ENCODE data around the gene TCF4. TPM values are rescaled to one million over a fixed set of nuclear protein-coding genes. Genes with fewer than 3 reads are reported as not detected.

Gene TCF4
- total RNA-seq, 1 experiment from 2014 or later = 2.3 TPM

DNA sequence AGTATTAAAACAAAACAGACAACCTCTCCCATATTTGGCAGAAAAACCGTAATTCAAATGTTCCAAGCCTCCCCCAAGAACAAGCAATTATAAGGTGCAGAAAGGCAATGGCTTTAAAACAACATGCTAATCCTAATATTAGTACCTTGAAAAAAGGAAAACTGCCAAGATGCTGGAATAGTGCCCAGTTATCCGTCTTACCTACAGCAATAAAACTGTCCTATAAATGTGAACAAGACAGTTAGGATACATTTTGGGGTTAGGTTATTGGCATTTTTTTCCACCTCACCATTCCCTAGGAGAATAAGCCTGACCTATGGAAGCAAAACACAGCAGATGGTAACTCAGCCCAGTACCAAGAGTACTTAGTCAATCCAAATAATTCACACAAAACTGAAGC, 83.2 kb downstream of the TCF4 start:
- intact Hi-C loops (cut with micrococcal nuclease; ENCODE audit: unreplicated experiment) = no loop called here
- H3K36me3 ChIP-seq (ENCODE audit: control insufficient read depth, insufficient read depth, low read length) = no peaks in the 10 kb centered on the region
- DNase-seq (ENCODE audit: low read depth, low spot score) = no peak
- H3K4me1 ChIP-seq (ENCODE audit: control insufficient read depth, insufficient read depth, low read length) = no peaks in the 10 kb centered on the region
- ChIA-PET POLR2A (no interaction called here), CTCF (no interaction called here)
- no peak for TF ChIP-seq SIN3A (IDR thresholded peaks at IDR 0.05; ENCODE audit: borderline replicate concordance, insufficient read depth, low read depth, low read length)
- TF ChIP-seq, protein P1, sequence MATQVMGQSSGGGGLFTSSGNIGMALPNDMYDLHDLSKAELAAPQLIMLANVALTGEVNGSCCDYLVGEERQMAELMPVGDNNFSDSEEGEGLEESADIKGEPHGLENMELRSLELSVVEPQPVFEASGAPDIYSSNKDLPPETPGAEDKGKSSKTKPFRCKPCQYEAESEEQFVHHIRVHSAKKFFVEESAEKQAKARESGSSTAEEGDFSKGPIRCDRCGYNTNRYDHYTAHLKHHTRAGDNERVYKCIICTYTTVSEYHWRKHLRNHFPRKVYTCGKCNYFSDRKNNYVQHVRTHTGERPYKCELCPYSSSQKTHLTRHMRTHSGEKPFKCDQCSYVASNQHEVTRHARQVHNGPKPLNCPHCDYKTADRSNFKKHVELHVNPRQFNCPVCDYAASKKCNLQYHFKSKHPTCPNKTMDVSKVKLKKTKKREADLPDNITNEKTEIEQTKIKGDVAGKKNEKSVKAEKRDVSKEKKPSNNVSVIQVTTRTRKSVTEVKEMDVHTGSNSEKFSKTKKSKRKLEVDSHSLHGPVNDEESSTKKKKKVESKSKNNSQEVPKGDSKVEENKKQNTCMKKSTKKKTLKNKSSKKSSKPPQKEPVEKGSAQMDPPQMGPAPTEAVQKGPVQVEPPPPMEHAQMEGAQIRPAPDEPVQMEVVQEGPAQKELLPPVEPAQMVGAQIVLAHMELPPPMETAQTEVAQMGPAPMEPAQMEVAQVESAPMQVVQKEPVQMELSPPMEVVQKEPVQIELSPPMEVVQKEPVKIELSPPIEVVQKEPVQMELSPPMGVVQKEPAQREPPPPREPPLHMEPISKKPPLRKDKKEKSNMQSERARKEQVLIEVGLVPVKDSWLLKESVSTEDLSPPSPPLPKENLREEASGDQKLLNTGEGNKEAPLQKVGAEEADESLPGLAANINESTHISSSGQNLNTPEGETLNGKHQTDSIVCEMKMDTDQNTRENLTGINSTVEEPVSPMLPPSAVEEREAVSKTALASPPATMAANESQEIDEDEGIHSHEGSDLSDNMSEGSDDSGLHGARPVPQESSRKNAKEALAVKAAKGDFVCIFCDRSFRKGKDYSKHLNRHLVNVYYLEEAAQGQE (IDR thresholded peaks at IDR 0.05; ENCODE audit: insufficient read depth in 1 of 2, low read depth in 2 of 2, low read length in 1 of 2) = no peak
- no peak for TF ChIP-seq POLR2AphosphoS5 (IDR thresholded peaks at IDR 0.05; ENCODE audit: low read depth, low read length)
- TF ChIP-seq TCF7L2 (IDR thresholded peaks at IDR 0.05; ENCODE audit: low read depth, low read length) = no peak
- TF ChIP-seq, protein P2, sequence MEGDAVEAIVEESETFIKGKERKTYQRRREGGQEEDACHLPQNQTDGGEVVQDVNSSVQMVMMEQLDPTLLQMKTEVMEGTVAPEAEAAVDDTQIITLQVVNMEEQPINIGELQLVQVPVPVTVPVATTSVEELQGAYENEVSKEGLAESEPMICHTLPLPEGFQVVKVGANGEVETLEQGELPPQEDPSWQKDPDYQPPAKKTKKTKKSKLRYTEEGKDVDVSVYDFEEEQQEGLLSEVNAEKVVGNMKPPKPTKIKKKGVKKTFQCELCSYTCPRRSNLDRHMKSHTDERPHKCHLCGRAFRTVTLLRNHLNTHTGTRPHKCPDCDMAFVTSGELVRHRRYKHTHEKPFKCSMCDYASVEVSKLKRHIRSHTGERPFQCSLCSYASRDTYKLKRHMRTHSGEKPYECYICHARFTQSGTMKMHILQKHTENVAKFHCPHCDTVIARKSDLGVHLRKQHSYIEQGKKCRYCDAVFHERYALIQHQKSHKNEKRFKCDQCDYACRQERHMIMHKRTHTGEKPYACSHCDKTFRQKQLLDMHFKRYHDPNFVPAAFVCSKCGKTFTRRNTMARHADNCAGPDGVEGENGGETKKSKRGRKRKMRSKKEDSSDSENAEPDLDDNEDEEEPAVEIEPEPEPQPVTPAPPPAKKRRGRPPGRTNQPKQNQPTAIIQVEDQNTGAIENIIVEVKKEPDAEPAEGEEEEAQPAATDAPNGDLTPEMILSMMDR (IDR thresholded peaks at IDR 0.05) = no peak
- in situ Hi-C loops (cut with HindIII; ENCODE audit: low pct_unique_long_range_greater_than_20kb, low sequenced_read_pairs) = no loop called here
- no peaks in the 10 kb centered on the region for H3K9me3 ChIP-seq (ENCODE audit: control insufficient read depth, insufficient read depth, low read depth, low read length)
- H3K27ac ChIP-seq (ENCODE audit: low read length) = no peak overlapping the region
- no TSS peak for BruUV-seq (replicated peaks)
- ATAC-seq = no peak
- no peaks in the 10 kb centered on the region for H3K27me3 ChIP-seq (ENCODE audit: control insufficient read depth, insufficient read depth, low read length)
- no peak overlapping the region for H3K4me3 ChIP-seq (ENCODE audit: low read depth in 2 of 2, low read length in 2 of 2)

DNA sequence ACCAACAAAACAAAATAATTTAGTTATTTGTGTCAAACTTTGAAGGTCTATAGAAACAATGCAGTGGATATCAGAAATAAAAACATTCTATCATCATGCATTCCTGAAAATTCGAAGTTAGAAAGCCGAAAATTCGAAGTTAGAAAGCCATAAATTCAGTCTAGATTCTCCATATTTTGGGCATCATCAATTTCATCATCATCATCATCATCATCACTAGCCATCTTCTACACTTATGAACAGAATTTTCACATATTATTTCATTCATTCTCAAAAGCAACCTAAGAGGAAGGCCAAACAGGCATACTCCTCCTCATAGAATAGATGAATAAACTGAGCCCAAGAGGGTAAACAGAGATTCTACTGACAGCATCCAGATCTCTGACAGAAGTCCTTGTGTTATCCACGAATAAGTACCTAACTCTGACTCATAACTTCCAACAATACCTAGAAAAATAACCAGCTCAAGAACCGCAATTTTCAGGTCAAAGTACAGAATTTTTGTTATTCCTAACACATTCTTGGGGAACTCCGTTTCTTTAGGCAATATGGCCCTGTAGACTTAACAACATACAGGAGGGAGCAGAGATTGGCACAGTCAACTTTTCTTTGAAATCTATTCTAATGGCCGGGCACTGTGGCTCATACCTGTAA, 84.7 kb downstream of the TCF4 start:
- intact Hi-C loops (cut with micrococcal nuclease; ENCODE audit: unreplicated experiment) = no loop called here

More for the DNA sequence above, 84.7 kb downstream of the TCF4 start:
- Histone ChIP-seq H3K27me3 (ENCODE audit: control insufficient read depth, insufficient read depth, low read length) (no peaks in the 10 kb centered on the region), H3K36me3 (ENCODE audit: control insufficient read depth, insufficient read depth, low read length) (no peaks in the 10 kb centered on the region), H3K27ac (ENCODE audit: low read length) (no peak overlapping the region), H3K4me1 (ENCODE audit: control insufficient read depth, insufficient read depth, low read length) (no peaks in the 10 kb centered on the region), H3K9me3 (ENCODE audit: control insufficient read depth, insufficient read depth, low read depth, low read length) (no peaks in the 10 kb centered on the region), H3K4me3 (ENCODE audit: low read depth in 2 of 2, low read length in 2 of 2) (no peak overlapping the region)
- no TSS peak for BruUV-seq (replicated peaks)
- POLR2A ChIA-PET = no interaction called here
- TF ChIP-seq TCF7L2 (IDR thresholded peaks at IDR 0.05; ENCODE audit: low read depth, low read length) = no peak
- TF ChIP-seq SIN3A (IDR thresholded peaks at IDR 0.05; ENCODE audit: borderline replicate concordance, insufficient read depth, low read depth, low read length) = no peak
- TF ChIP-seq POLR2AphosphoS5 (IDR thresholded peaks at IDR 0.05; ENCODE audit: low read depth, low read length) = no peak
- TF ChIP-seq, protein P1 (IDR thresholded peaks at IDR 0.05; ENCODE audit: insufficient read depth in 1 of 2, low read depth in 2 of 2, low read length in 1 of 2) = no peak
- TF ChIP-seq, protein P2 (IDR thresholded peaks at IDR 0.05) = no peak
- in situ Hi-C loops (cut with HindIII; ENCODE audit: low pct_unique_long_range_greater_than_20kb, low sequenced_read_pairs) = no loop called here
- ATAC-seq = no peak
- no peak for DNase-seq (ENCODE audit: low read depth, low spot score)
- CTCF ChIA-PET = no interaction called here

Data from Panc1 (cell line).